Measurements from ENCODE around the gene SBK2. TPM values are rescaled to one million over a fixed set of nuclear protein-coding genes. Genes with fewer than 3 reads are reported as not detected.
A peak's percentile ranks its signal among the peaks of the same experiment; 100 is the strongest.

Gene SBK2
- total and polyA plus RNA-seq, 12 donors = 0.39 to 14.1 (median 2.0) TPM

- no peak for ATAC-seq
- H3K9me3 ChIP-seq = no peaks in the 10 kb centered on the region
- intact Hi-C loops (cut with DNase I) = no loop called here
- TF ChIP-seq CTCF (IDR thresholded peaks at IDR 0.05) = no peak
- DNase-seq = no peak
- 70 to 75% methylated on average over 34 to 36 of the region's 36 CpGs for WGBS, 2 donors
- H3K27me3 ChIP-seq = peaks cover 0 to 19% (median 4%) of the 10 kb centered on the region in 7 donors
- peak overlapping the region in 8 of 10 donors; percentile 10 to 86 (median 38) for H3K27ac ChIP-seq
- H3K4me3 ChIP-seq = peak overlapping the region in 1 of 10 donors; percentile 30
- H3K4me1 ChIP-seq = peaks cover 30 to 65% (median 51%) of the 10 kb centered on the region in 9 donors
- no peaks in the 10 kb centered on the region for H3K36me3 ChIP-seq
Observed at GRCh38 chr19:55488986-55489710, 47.8 kb downstream of the SBK2 start.

GRCh38 chr19:55487924-55488687 is 48.8 kb downstream of the SBK2 start, which contains the start of gene SSC5D:
Gene SSC5D (plus strand): TSS chr19:55488436. CDS start chr19:55488590, 154 bp downstream.
- intact Hi-C loops (cut with DNase I) = no loop called here
- Histone ChIP-seq H3K36me3 (peaks cover 0 to 5% (median 0%) of the 10 kb centered on the region in 9 donors), H3K4me3 (peak within 1 kb of the TSS in 6 of 10 donors; percentile 9 to 38 (median 30)), H3K27ac (peak within 1 kb of the TSS; percentile 78 to 95 (median 88)), H3K27me3 (peaks cover 0 to 9% (median 4%) of the 10 kb centered on the region in 7 donors), H3K4me1 (peaks cover 28 to 67% (median 50%) of the 10 kb centered on the region in 9 donors), H3K9me3 (no peaks in the 10 kb centered on the region)
- WGBS, 2 donors = 15 to 17% methylated on average over 15 to 17 of the region's 21 CpGs
- ATAC-seq (peak in 5 of 8 donors; percentile 5 to 18 (median 7)), DNase-seq (peak in 1 of 2 donors; percentile 61)
- no peak for TF ChIP-seq CTCF (IDR thresholded peaks at IDR 0.05)

GRCh38 chr19:55486971-55487923 is 49.7 kb downstream of the SBK2 start:
- 34 to 39% methylated on average over 27 of the region's 27 CpGs for WGBS, 2 donors
- DNase-seq = peak in 1 of 2 donors; percentile 89
- Histone ChIP-seq H3K9me3 (no peaks in the 10 kb centered on the region), H3K36me3 (peaks cover 0 to 13% (median 6%) of the 10 kb centered on the region in 9 donors), H3K27me3 (peaks cover 0 to 4% (median 0%) of the 10 kb centered on the region in 7 donors), H3K4me3 (peak overlapping the region in 6 of 10 donors; percentile 9 to 31 (median 26)), H3K27ac (peak overlapping the region; percentile 78 to 95 (median 88)), H3K4me1 (peaks cover 27 to 60% (median 46%) of the 10 kb centered on the region in 9 donors)
- no peak for TF ChIP-seq CTCF (IDR thresholded peaks at IDR 0.05)
- ATAC-seq = peak; percentile 20 to 81 (median 63)
- intact Hi-C loops (cut with DNase I) = no loop called here
